ENCODE data around the gene RPIA. TPM values are rescaled to one million over a fixed set of nuclear protein-coding genes. Genes with fewer than 3 reads are reported as not detected.

The RPIA gene
- total and polyA plus RNA-seq, 9 of the 15 experiments (the other 6 are each of a cell fraction or from before 2014, with no cell fraction given) = 7.8 to 41.2 (median 25.8) TPM

DNA sequence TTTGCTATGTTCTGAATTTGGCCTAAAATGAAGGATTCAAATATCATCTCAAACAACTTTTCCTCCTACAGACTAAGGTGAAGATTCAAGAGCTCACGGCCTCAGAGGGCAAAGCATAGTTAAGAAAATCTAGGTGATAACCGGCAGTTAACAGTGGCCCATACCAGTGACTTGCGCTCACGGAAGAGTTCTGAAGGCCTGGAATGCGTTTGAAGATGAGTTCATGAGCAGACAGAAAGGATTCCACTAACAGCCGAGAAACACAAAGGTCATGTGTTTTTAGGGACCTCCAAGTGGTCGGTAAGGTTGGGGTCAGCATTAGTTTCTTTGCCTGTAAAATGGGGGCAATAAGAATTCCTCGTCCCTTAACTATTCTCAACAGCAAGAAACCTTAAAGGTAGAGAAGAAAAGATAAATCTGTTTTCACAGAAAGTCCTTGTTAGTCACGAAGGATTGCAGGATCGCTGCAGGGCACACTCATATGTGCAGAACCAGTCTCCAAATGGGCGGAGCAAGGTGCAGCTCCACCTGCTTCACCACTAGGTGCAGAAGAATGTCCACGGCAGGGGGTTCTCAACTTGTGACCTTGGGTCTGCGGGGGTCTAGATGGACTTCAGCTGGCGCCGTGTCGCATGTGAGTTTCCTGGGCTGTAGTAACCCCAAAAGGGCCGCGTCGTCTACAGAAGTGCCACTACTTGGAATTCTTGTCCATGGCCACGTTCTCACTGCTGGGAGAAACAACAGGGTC is 708 bp upstream of the RPIA start (continued):
- TF ChIP-seq, protein P1, sequence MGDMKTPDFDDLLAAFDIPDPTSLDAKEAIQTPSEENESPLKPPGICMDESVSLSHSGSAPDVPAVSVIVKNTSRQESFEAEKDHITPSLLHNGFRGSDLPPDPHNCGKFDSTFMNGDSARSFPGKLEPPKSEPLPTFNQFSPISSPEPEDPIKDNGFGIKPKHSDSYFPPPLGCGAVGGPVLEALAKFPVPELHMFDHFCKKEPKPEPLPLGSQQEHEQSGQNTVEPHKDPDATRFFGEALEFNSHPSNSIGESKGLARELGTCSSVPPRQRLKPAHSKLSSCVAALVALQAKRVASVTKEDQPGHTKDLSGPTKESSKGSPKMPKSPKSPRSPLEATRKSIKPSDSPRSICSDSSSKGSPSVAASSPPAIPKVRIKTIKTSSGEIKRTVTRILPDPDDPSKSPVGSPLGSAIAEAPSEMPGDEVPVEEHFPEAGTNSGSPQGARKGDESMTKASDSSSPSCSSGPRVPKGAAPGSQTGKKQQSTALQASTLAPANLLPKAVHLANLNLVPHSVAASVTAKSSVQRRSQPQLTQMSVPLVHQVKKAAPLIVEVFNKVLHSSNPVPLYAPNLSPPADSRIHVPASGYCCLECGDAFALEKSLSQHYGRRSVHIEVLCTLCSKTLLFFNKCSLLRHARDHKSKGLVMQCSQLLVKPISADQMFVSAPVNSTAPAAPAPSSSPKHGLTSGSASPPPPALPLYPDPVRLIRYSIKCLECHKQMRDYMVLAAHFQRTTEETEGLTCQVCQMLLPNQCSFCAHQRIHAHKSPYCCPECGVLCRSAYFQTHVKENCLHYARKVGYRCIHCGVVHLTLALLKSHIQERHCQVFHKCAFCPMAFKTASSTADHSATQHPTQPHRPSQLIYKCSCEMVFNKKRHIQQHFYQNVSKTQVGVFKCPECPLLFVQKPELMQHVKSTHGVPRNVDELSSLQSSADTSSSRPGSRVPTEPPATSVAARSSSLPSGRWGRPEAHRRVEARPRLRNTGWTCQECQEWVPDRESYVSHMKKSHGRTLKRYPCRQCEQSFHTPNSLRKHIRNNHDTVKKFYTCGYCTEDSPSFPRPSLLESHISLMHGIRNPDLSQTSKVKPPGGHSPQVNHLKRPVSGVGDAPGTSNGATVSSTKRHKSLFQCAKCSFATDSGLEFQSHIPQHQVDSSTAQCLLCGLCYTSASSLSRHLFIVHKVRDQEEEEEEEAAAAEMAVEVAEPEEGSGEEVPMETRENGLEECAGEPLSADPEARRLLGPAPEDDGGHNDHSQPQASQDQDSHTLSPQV (IDR thresholded peaks at IDR 0.05) = no peak
- TF ChIP-seq ZNF75A (CRISPR knock-in tag; IDR thresholded peaks at IDR 0.05) = no peak
- TF ChIP-seq, protein P2, sequence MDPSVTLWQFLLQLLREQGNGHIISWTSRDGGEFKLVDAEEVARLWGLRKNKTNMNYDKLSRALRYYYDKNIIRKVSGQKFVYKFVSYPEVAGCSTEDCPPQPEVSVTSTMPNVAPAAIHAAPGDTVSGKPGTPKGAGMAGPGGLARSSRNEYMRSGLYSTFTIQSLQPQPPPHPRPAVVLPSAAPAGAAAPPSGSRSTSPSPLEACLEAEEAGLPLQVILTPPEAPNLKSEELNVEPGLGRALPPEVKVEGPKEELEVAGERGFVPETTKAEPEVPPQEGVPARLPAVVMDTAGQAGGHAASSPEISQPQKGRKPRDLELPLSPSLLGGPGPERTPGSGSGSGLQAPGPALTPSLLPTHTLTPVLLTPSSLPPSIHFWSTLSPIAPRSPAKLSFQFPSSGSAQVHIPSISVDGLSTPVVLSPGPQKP (CRISPR knock-in tag; IDR thresholded peaks at IDR 0.05) = no peak
- no peak for TF ChIP-seq RBBP5 (IDR thresholded peaks at IDR 0.05; ENCODE audit: borderline replicate concordance, insufficient read depth, low read length, poor library complexity, severe bottlenecking)
- no peak for TF ChIP-seq STAG1 (CRISPR knock-in tag; IDR thresholded peaks at IDR 0.05; ENCODE audit: borderline replicate concordance)
- no peak for TF ChIP-seq JUN (IDR thresholded peaks at IDR 0.05; ENCODE audit: borderline replicate concordance, low read depth, low read length)
- no peak for TF ChIP-seq JUN (CRISPR knock-in tag; IDR thresholded peaks at IDR 0.05; ENCODE audit: borderline replicate concordance)
- TF ChIP-seq, protein P3, sequence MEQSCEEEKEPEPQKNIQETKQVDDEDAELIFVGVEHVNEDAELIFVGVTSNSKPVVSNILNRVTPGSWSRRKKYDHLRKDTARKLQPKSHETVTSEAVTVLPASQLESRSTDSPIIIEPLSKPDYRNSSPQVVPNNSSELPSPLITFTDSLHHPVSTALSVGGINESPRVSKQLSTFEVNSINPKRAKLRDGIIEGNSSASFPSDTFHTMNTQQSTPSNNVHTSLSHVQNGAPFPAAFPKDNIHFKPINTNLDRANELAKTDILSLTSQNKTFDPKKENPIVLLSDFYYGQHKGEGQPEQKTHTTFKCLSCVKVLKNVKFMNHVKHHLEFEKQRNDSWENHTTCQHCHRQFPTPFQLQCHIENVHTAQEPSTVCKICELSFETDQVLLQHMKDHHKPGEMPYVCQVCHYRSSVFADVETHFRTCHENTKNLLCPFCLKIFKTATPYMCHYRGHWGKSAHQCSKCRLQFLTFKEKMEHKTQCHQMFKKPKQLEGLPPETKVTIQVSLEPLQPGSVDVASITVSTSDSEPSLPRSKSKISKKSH (CRISPR knock-in tag; IDR thresholded peaks at IDR 0.05) = no peak
- TF ChIP-seq CEBPB (tag; IDR thresholded peaks at IDR 0.05) = no peak
- peak; percentile 4; the same call in 1 of the 2 replicates for TF ChIP-seq ZNF431 (CRISPR knock-in tag; IDR thresholded peaks at IDR 0.05)
- peak; percentile 62; the same call in 1 of the 2 replicates for TF ChIP-seq ZBTB7A (IDR thresholded peaks at IDR 0.05; ENCODE audit: borderline replicate concordance, control insufficient read depth, low read depth, low read length)
- no peak for TF ChIP-seq ZNF121 (CRISPR knock-in tag; conservative IDR thresholded peaks at IDR 0.05)
- TF ChIP-seq ZNF436 (CRISPR knock-in tag; IDR thresholded peaks at IDR 0.05) = no peak
- no peak for TF ChIP-seq EWSR1 (IDR thresholded peaks at IDR 0.05; ENCODE audit: borderline replicate concordance, low read depth, partially characterized antibody)
- TF ChIP-seq RBFOX2 (IDR thresholded peaks at IDR 0.05; ENCODE audit: low read depth, low read length) = no peak
- TF ChIP-seq, protein P4, sequence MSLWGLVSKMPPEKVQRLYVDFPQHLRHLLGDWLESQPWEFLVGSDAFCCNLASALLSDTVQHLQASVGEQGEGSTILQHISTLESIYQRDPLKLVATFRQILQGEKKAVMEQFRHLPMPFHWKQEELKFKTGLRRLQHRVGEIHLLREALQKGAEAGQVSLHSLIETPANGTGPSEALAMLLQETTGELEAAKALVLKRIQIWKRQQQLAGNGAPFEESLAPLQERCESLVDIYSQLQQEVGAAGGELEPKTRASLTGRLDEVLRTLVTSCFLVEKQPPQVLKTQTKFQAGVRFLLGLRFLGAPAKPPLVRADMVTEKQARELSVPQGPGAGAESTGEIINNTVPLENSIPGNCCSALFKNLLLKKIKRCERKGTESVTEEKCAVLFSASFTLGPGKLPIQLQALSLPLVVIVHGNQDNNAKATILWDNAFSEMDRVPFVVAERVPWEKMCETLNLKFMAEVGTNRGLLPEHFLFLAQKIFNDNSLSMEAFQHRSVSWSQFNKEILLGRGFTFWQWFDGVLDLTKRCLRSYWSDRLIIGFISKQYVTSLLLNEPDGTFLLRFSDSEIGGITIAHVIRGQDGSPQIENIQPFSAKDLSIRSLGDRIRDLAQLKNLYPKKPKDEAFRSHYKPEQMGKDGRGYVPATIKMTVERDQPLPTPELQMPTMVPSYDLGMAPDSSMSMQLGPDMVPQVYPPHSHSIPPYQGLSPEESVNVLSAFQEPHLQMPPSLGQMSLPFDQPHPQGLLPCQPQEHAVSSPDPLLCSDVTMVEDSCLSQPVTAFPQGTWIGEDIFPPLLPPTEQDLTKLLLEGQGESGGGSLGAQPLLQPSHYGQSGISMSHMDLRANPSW (CRISPR knock-in tag; IDR thresholded peaks at IDR 0.05) = peak; percentile 75
- no peak for TF ChIP-seq MXI1 (IDR thresholded peaks at IDR 0.05; ENCODE audit: low read depth, low read length)
- no peak for TF ChIP-seq NR3C1 (CRISPR knock-in tag; IDR thresholded peaks at IDR 0.05)
